H9 (cell line): ENCODE measurements around the gene FTH1. TPM values are rescaled to one million over a fixed set of nuclear protein-coding genes. Genes with fewer than 3 reads are reported as not detected.

Experiments used
- DNase-seq: peaks from one replicate; pipeline ENCODE4 v3.0.0-alpha.2; 2017
- H2AFZ ChIP-seq: one replicate; pipeline ENCODE4 v1.6.1; 2013; ENCODE audit warnings: mild to moderate bottlenecking, low read length, control low read depth, moderate library complexity
- H2AK5ac ChIP-seq: 2 replicates; pipeline ENCODE4 v1.6.1; 2013; ENCODE audit warnings: low read length, control low read depth, mixed read lengths; ENCODE audit not compliant: insufficient read length
- H2BK120ac ChIP-seq: one replicate; pipeline ENCODE4 v1.6.1; 2013; ENCODE audit warnings: low read depth, mild to moderate bottlenecking, low read length, control low read depth, inconsistent platforms; ENCODE audit not compliant: poor library complexity, severe bottlenecking
- H2BK12ac ChIP-seq: 2 replicates; pipeline ENCODE4 v1.6.1; 2013; ENCODE audit warnings: low read length, control low read depth, mixed read lengths, low read depth; ENCODE audit not compliant: insufficient read length
- H2BK15ac ChIP-seq: 2 replicates; pipeline ENCODE4 v1.6.1; 2013; ENCODE audit warnings: low read depth, low read length, control low read depth
- H2BK20ac ChIP-seq: one replicate; pipeline ENCODE4 v1.6.1; 2013; ENCODE audit warnings: low read depth, mild to moderate bottlenecking, low read length, control low read depth, inconsistent platforms; ENCODE audit not compliant: poor library complexity, severe bottlenecking
- H2BK5ac ChIP-seq: 2 replicates; pipeline ENCODE4 v1.6.1; 2013; ENCODE audit warnings: low read length, control low read depth, mixed read lengths; ENCODE audit not compliant: insufficient read length
- H3K14ac ChIP-seq: 2 replicates; pipeline ENCODE4 v1.6.1; 2013; ENCODE audit warnings: low read length, control low read depth; ENCODE audit not compliant: insufficient read depth
- H3K18ac ChIP-seq: 2 replicates; pipeline ENCODE4 v1.6.1; 2013; ENCODE audit warnings: low read depth, mild to moderate bottlenecking, mixed read lengths, low read length, control low read depth; ENCODE audit not compliant: insufficient read length
- H3K23ac ChIP-seq: 2 replicates; pipeline ENCODE4 v1.6.1; 2013; ENCODE audit warnings: low read length, control low read depth, mixed read lengths, low read depth; ENCODE audit not compliant: insufficient read length
- H3K23me2 ChIP-seq: 2 replicates; pipeline ENCODE4 v1.6.1; 2013; ENCODE audit warnings: low read depth, mild to moderate bottlenecking, mixed read lengths, low read length, control low read depth; ENCODE audit not compliant: insufficient read length, poor library complexity, severe bottlenecking
- H3K27ac ChIP-seq: 2 replicates; pipeline ENCODE4 v1.5.1; 2013; ENCODE audit warnings: low read length, control low read depth, mixed read lengths, low read depth; ENCODE audit not compliant: insufficient read length
- H3K27me3 ChIP-seq: 2 replicates; pipeline ENCODE4 v1.6.1; 2013; ENCODE audit warnings: low read length, control low read depth, inconsistent platforms; ENCODE audit not compliant: insufficient read depth
- H3K4ac ChIP-seq: 2 replicates; pipeline ENCODE4 v1.6.1; 2013; ENCODE audit warnings: low read depth, mild to moderate bottlenecking, control low read depth, inconsistent platforms, low read length, moderate library complexity
- H3K4me1 ChIP-seq: 2 replicates; pipeline ENCODE4 v1.6.1; 2013; ENCODE audit warnings: low read length, control low read depth, inconsistent platforms; ENCODE audit not compliant: insufficient read depth
- H3K4me2 ChIP-seq: 2 replicates; pipeline ENCODE4 v1.6.1; 2013; ENCODE audit warnings: low read length, control low read depth, mixed read lengths; ENCODE audit not compliant: insufficient read length, insufficient read depth
- H3K56ac ChIP-seq: 2 replicates; pipeline ENCODE4 v1.6.1; 2013; ENCODE audit warnings: low read depth, mild to moderate bottlenecking, mixed read lengths, low read length, control low read depth; ENCODE audit not compliant: insufficient read length
- H3K79me1 ChIP-seq: 2 replicates; pipeline ENCODE4 v1.6.1; 2013; ENCODE audit warnings: low read depth, mild to moderate bottlenecking, moderate library complexity, low read length, control low read depth, inconsistent platforms; ENCODE audit not compliant: insufficient read depth, poor library complexity, severe bottlenecking
- H3K79me2 ChIP-seq: 2 replicates; pipeline ENCODE4 v1.6.1; 2013; ENCODE audit warnings: low read length, control low read depth, inconsistent platforms; ENCODE audit not compliant: insufficient read depth
- H3K9ac ChIP-seq: 2 replicates; pipeline ENCODE4 v1.6.1; 2013; ENCODE audit warnings: low read length, control low read depth, mixed read lengths; ENCODE audit not compliant: insufficient read length; ENCODE audit errors: extremely low read depth
- H3K9me3 ChIP-seq: one replicate; pipeline ENCODE4 v1.6.1; 2013; ENCODE audit warnings: low read depth, low read length, inconsistent platforms; ENCODE audit not compliant: control insufficient read depth
- H3T11ph ChIP-seq: one replicate; pipeline ENCODE4 v1.6.1; 2013; ENCODE audit warnings: mild to moderate bottlenecking, low read length, control low read depth, inconsistent platforms
- H4K20me1 ChIP-seq: one replicate; pipeline ENCODE4 v1.6.1; 2013; ENCODE audit not compliant: control insufficient read depth, insufficient read length, insufficient read depth
- H4K5ac ChIP-seq: 2 replicates; pipeline ENCODE4 v1.6.1; 2013; ENCODE audit warnings: low read depth, mild to moderate bottlenecking, mixed read lengths, low read length, control low read depth; ENCODE audit not compliant: insufficient read length
- H4K8ac ChIP-seq: replicated peaks from 2 replicates; pipeline ENCODE4 v1.6.1; 2013; ENCODE audit warnings: low read length, control low read depth, mixed read lengths, low read depth; ENCODE audit not compliant: insufficient read length
- H4K91ac ChIP-seq: 2 replicates; pipeline ENCODE4 v1.6.1; 2013; ENCODE audit warnings: low read depth, mild to moderate bottlenecking, moderate library complexity, mixed read lengths, low read length, control low read depth; ENCODE audit not compliant: insufficient read length
- H3K27ac Mint-ChIP-seq, 3 experiments: 2 replicates in 2 of 3; 3 replicates in 1 of 3; pipeline ENCODE4 v1.8.0; 2020 to 2021; ENCODE audit warnings: mixed read lengths in 3 of 3, mild to moderate bottlenecking in 1 of 3, moderate library complexity in 1 of 3
- H3K27me3 Mint-ChIP-seq: 2 replicates; pipeline ENCODE4 v1.8.0; 2021; ENCODE audit warnings: low read depth, mild to moderate bottlenecking, moderate library complexity, mixed read lengths
- H3K36me3 Mint-ChIP-seq, 3 experiments: 2 replicates in 2 of 3; 3 replicates in 1 of 3; pipeline ENCODE4 v1.8.0; 2020 to 2021; ENCODE audit warnings: low read depth in 3 of 3, mixed read lengths in 3 of 3; ENCODE audit not compliant: insufficient read depth in 1 of 3
- H3K4me1 Mint-ChIP-seq, 2 experiments: 2 replicates each; pipeline ENCODE4 v1.8.0; 2020; ENCODE audit warnings: mixed read lengths in 2 of 2
- H3K4me3 Mint-ChIP-seq, 2 experiments: 2 replicates in 1 of 2; 3 replicates in 1 of 2; pipeline ENCODE4 v1.8.0; 2020 to 2021; ENCODE audit warnings: mild to moderate bottlenecking in 2 of 2, mixed read lengths in 2 of 2, moderate library complexity in 1 of 2
- H3K9me3 Mint-ChIP-seq, 2 experiments: 2 replicates in 1 of 2; 3 replicates in 1 of 2; pipeline ENCODE4 v1.8.0; 2020; ENCODE audit warnings: mild to moderate bottlenecking in 2 of 2, mixed read lengths in 2 of 2, moderate library complexity in 1 of 2
- CTCF ChIP-seq: fragments of 200-600 bp; sonication (generic); conservative IDR thresholded peaks from 3 replicates; pipeline ENCODE4 v1.8.0; 2021; ENCODE audit warnings: antibody characterized with exemption, mild to moderate bottlenecking
- WGBS: extraction: QIAGEN DNeasy Blood & Tissue Kit; methylation state at CpG from one replicate; pipeline ENCODE4 v1.1.7; 2013; ENCODE audit warnings: missing lambda C conversion rate, low lambda C conversion rate, mixed read lengths; ENCODE audit not compliant: insufficient read length; ENCODE audit errors: extremely low coverage; 5-methylcytosine and 5-hydroxymethylcytosine counted together
- total RNA-seq: library from RNA; stranded (reverse); gene quantifications from 2 replicates; pipeline ENCODE4 v1.2.1, GENCODE V29; 2021

Gene FTH1
- total RNA-seq, 1 experiment from 2014 or later: 1,505 TPM

- H3K79me2 ChIP-seq: no peaks in the 10 kb centered on the region
- H3K56ac ChIP-seq: no peak overlapping the region
- WGBS: no CpG with 5 or more reads among the region's 5 CpGs
- H3K9me3 ChIP-seq: no peaks in the 10 kb centered on the region
- H3K27me3 ChIP-seq: peaks cover 5% of the 10 kb centered on the region; the same call in 1 of the 2 replicates
- Mint-ChIP-seq H3K27me3 (peaks cover 93% of the 10 kb centered on the region), H3K27ac (no peak overlapping the region), H3K9me3 (peaks cover 23 to 25% of the 10 kb centered on the region in 2 experiments), H3K36me3 (peaks cover 5 to 21% (median 19%) of the 10 kb centered on the region in 3 experiments), H3K4me3 (no peak overlapping the region), H3K4me1 (peaks cover 20% of the 10 kb centered on the region in 2 experiments)
- DNase-seq: no peak
- no peak overlapping the region for H3K4me2 ChIP-seq
- no peak overlapping the region for H4K91ac ChIP-seq
- no peaks in the 10 kb centered on the region for H3K79me1 ChIP-seq
- H3K18ac ChIP-seq: no peak overlapping the region
- H2BK5ac ChIP-seq: no peak overlapping the region
- H2AK5ac ChIP-seq: no peak overlapping the region
- no peak overlapping the region for H3K9ac ChIP-seq
- no peaks in the 10 kb centered on the region for H4K20me1 ChIP-seq
- no peaks in the 10 kb centered on the region for H3K23me2 ChIP-seq
- no peak overlapping the region for H2BK12ac ChIP-seq
- H2AFZ ChIP-seq: no peak overlapping the region
- no peak overlapping the region for H2BK15ac ChIP-seq
- no peak overlapping the region for H2BK20ac ChIP-seq
- H2BK120ac ChIP-seq: no peak overlapping the region
- no peak overlapping the region for H3K27ac ChIP-seq
- no peak overlapping the region for H3K14ac ChIP-seq
- no peak overlapping the region for H3T11ph ChIP-seq
- no peaks in the 10 kb centered on the region for H3K4me1 ChIP-seq
- no peak for TF ChIP-seq CTCF
- H3K23ac ChIP-seq: no peak overlapping the region
- H4K5ac ChIP-seq: no peak overlapping the region
- H4K8ac ChIP-seq: no peak overlapping the region
- H3K4ac ChIP-seq: no peak overlapping the region
Measured at GRCh38 chr11:61985869-61986268, 18.4 kb upstream of the FTH1 start.
